HUDEP-2 (cell line): ENCODE measurements around the gene SUCLG1.

Experiments
- DNase-seq, 76 experiments: peaks; one replicate each; lab custom pipeline; 2025; ENCODE audit not compliant: unreplicated experiment in 76 of 76; lab: John Stamatoyannopoulos, UW

Gene SUCLG1

GRCh38 chr2:84467389-84467788 lies 8.3 kb upstream of the SUCLG1 start:
- no peak for DNase-seq

- DNase-seq: no peak
Observed at GRCh38 chr2:84461310-84461709, 2.2 kb upstream of the SUCLG1 start.

DNA sequence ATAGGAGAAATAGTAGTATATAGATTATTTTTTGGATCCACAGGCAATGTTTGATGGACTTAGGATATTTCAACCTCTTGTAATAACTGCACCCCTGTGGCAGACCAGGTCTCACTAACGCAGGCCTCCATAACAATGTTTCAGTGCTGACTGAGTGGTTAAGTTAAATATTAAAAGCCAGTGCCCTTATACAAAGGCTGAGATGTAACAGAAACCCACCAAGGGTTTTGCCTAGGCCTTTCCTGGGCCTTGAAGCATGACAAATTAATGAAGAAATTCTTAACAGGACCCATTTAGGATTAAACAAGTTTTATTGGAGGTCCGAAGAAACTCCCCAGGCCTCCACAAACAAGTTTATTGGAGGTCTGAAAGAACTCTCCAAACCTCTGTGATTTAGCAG lies 1.6 kb upstream of the SUCLG1 start:
- DNase-seq: no peak

DNA sequence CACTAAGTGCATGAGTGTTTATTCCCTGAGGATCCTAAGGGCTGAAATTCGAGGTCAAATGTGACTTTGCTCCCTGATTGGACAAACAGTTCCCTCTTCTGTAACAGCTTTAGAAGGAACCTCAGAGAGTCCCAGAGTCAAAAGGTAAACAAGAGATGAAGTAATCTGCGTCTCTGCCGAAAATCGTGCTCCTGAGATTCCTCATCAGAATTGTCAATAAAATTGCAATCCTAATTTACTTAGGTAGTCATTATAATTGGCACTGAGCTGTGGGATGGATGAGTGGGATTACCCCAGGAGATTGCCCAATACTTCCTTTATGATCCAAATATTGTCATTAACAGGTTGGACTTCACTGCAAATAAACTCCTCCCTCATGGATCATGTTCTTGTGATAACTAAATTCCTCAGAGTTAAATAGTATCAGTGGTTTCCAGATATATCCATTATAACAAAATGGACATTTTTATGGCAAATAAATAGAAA lies 907 bp upstream of the SUCLG1 start:
- no peak for DNase-seq

DNA sequence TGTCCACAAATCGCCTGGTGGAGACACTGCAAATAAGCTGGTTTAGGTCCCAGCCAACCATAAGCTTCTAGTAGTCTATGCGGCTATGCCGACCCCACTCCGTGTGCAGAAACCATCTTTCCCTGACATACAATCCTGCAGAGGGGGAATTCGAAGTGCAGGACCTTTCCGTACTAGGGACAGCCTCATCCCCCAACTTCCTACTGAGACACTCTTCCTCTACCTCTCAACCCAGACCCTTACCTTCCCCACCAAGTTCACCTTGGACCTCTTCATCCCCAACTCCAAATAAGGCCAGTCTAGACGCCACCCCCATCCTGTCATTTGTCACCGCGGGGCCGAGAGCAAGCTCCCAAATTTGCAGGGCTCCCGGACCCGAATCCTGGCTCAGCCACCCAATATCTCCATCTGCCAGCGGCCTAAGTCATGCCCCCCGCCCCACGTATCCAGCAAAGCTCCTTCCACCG lies 496 bp downstream of the SUCLG1 start:
- DNase-seq: peak in 5 of 76 experiments; percentile 1 to 10 (median 5)

GRCh38 chr2:84457686-84458085 lies 1.4 kb downstream of the SUCLG1 start:
- no peak for DNase-seq

- DNase-seq: no peak
Observed at GRCh38 chr2:84456156-84456555, 2.9 kb downstream of the SUCLG1 start.

DNA sequence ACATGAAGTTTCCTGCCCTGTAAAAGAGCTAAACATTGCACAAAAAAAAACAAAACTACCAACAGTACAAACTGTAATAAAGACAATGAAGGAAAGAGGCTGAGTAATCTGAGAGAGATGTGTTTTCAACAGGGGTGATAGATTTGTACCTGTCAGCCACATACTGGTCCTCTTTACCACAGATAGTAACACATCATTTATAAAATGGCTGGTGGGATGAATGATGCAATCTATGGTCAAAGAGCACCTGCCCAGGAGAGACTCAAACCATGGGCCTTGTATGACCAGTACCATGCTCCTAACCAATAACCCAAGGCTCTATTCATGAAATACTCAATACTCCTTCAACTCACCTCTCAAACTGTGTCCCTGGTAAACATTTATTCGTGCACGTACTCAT lies 4.5 kb downstream of the SUCLG1 start:
- no peak for DNase-seq

GRCh38 chr2:84452624-84453023 lies 6.5 kb downstream of the SUCLG1 start:
- DNase-seq: no peak

- no peak for DNase-seq
Observed at GRCh38 chr2:84451579-84451978, 7.5 kb downstream of the SUCLG1 start.

GRCh38 chr2:84450288-84451227 lies 8.5 kb downstream of the SUCLG1 start:
- DNase-seq: peak in 1 of 76 experiments; percentile 2

DNA sequence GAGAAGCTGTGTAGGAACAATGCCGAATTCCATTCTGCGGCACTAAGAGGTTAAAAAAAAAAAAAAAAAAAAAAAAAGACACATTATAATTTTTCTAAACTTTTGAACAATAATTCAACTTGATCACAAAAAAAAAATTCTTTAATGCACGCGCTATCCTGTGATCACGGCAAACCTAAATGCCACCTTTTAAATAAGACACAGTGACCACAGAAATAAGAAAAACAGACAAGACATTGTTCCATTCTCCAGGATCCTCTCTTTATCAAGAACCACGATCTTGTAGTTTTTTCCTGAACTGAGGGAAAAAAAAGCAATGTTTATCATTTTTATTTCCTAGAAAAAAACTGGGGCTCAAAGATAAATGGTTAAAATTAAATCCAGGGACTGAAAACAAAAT lies 9.4 kb downstream of the SUCLG1 start:
- no peak for DNase-seq

DNA sequence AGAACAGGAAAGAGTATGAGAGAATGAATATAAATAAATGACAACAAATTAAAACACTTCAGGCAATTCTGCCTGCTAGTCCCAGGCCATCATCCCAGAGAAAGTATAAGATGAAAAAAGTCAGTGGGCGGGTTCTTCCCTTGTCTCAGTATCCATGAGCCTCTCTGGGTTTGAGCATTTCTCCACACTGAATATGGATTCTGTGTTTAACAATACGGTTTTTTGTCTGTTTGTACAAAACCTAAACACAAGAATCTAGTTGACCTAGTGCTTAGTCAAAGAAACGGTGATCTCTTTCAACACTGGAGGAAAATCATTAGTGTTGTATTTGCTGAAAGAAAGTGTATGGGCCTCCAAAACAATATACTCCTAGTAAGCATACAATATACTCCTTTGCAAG lies 10.0 kb downstream of the SUCLG1 start:
- no peak for DNase-seq

DNA sequence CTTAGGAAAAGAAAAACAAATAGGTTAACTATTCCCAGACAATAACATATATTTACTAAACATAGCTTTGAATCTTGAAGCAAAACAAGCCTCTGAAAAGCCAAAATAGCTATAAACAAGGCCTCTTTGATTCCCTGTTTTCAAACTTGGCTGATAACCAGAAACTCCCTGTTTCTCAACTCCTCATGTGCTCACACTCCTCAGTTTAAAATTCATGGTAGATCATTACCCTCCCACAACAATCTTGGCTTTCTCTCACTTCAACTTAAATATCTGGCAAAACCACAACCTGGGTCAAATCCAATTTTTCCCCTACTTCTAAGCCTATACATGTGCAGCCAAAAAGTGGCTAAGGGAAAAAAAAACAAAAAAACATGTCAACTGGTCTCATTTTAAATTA lies 15.6 kb downstream of the SUCLG1 start:
- DNase-seq: no peak

- DNase-seq: no peak
Observed at GRCh38 chr2:84442888-84443287, 16.2 kb downstream of the SUCLG1 start.

- DNase-seq: no peak
Observed at GRCh38 chr2:84441505-84441904, 17.6 kb downstream of the SUCLG1 start.

GRCh38 chr2:84441036-84441435 lies 18.0 kb downstream of the SUCLG1 start:
- no peak for DNase-seq

DNA sequence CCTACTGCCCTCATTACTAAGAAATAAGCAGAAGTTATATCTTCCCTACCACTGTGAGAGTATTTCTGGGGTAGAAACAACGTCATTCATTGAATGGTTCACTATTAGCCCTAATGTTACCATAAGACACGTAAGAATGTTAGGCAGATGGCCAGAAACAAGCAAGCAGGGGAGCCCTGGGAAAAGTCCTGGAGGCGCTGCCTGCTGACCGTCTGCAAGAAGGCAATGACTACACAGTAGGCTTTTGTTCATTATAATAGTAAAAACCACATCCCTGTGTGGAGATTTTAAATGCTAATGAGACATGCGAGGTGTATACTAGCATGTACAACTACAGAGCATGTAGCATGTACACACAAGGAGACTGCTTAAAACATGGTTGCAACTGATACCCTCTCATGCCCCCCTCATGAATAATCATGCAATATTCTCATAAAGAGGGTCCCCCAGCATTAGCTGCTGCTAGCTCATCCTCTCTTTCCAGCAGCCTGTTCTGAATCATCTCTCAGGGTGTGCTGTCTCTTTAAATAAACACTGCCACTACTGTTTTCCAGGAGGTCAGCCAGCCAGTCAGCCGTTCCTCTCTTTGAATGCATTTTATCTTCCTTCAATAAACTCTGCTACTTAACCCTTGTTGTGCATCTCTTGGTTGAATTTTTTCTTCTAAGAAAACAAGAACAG lies 23.6 kb downstream of the SUCLG1 start:
- DNase-seq: no peak

GRCh38 chr2:84429328-84429727 lies 29.8 kb downstream of the SUCLG1 start:
- no peak for DNase-seq

GRCh38 chr2:84427235-84428138 lies 31.6 kb downstream of the SUCLG1 start:
- DNase-seq: no peak

GRCh38 chr2:84425310-84425709 lies 33.8 kb downstream of the SUCLG1 start:
- no peak for DNase-seq
